HUES64 (cell line): ENCODE measurements around the gene TEKTIP1.

Source experiments
- H3K27ac ChIP-seq: 2 replicates; pipeline ENCODE4 v1.7.0; 2013; ENCODE audit warnings: low read depth, low read length, inconsistent platforms
- H3K27me3 ChIP-seq: 2 replicates; pipeline ENCODE4 v1.6.1; 2013; ENCODE audit warnings: mild to moderate bottlenecking, low read length; ENCODE audit not compliant: insufficient read depth
- H3K36me3 ChIP-seq: 2 replicates; pipeline ENCODE4 v1.6.1; 2013; ENCODE audit warnings: mild to moderate bottlenecking, low read length; ENCODE audit not compliant: insufficient read depth
- H3K4me1 ChIP-seq: 2 replicates; pipeline ENCODE4 v1.6.1; 2013; ENCODE audit warnings: mild to moderate bottlenecking, low read length, moderate library complexity; ENCODE audit not compliant: insufficient read depth
- H3K4me3 ChIP-seq: 2 replicates; pipeline ENCODE4 v1.5.1; 2013; ENCODE audit warnings: mild to moderate bottlenecking, low read length, moderate library complexity
- H3K9ac ChIP-seq: 2 replicates; pipeline ENCODE4 v1.6.1; 2013; ENCODE audit warnings: mild to moderate bottlenecking, low read depth, low read length
- H3K9me3 ChIP-seq: 2 replicates; pipeline ENCODE4 v1.6.1; 2013; ENCODE audit warnings: low read depth, low read length; ENCODE audit not compliant: insufficient read depth
- WGBS: fragments of 150-250, 120-280 bp; methylation state at CpG from one replicate; pipeline ENCODE4 v1.1.7; 2013; ENCODE audit warnings: missing lambda C conversion rate; 5-methylcytosine and 5-hydroxymethylcytosine counted together

Gene TEKTIP1

GRCh38 chr19:3534375-3535234 is 4.4 kb upstream of the TEKTIP1 start:
- WGBS: 95% methylated on average over 38 of the region's 38 CpGs
- Histone ChIP-seq H3K9me3 (no peaks in the 10 kb centered on the region), H3K27me3 (no peaks in the 10 kb centered on the region), H3K9ac (no peak overlapping the region), H3K27ac (no peak overlapping the region), H3K4me1 (no peaks in the 10 kb centered on the region), H3K4me3 (no peak overlapping the region), H3K36me3 (peaks cover 56% of the 10 kb centered on the region)

- peaks cover 56% of the 10 kb centered on the region for H3K36me3 ChIP-seq
- H3K4me3 ChIP-seq: no peak overlapping the region
- no peak overlapping the region for H3K9ac ChIP-seq
- no peaks in the 10 kb centered on the region for H3K9me3 ChIP-seq
- H3K27me3 ChIP-seq: no peaks in the 10 kb centered on the region
- H3K27ac ChIP-seq: no peak overlapping the region
- no peaks in the 10 kb centered on the region for H3K4me1 ChIP-seq
- 93% methylated on average over 9 of the region's 9 CpGs for whole genome bisulfite sequencing
Measured at GRCh38 chr19:3535235-3535535, 3.8 kb upstream of the TEKTIP1 start.

GRCh38 chr19:3535563-3535965 is 3.4 kb upstream of the TEKTIP1 start:
- no peaks in the 10 kb centered on the region for H3K27me3 ChIP-seq
- peaks cover 54% of the 10 kb centered on the region for H3K36me3 ChIP-seq
- H3K4me1 ChIP-seq: no peaks in the 10 kb centered on the region
- H3K27ac ChIP-seq: no peak overlapping the region
- H3K9ac ChIP-seq: no peak overlapping the region
- no peaks in the 10 kb centered on the region for H3K9me3 ChIP-seq
- H3K4me3 ChIP-seq: no peak overlapping the region
- 95% methylated on average over 14 of the region's 14 CpGs for WGBS

- no peaks in the 10 kb centered on the region for H3K4me1 ChIP-seq
- no peaks in the 10 kb centered on the region for H3K9me3 ChIP-seq
- no peak overlapping the region for H3K4me3 ChIP-seq
- no peak overlapping the region for H3K9ac ChIP-seq
- H3K27ac ChIP-seq: no peak overlapping the region
- H3K27me3 ChIP-seq: no peaks in the 10 kb centered on the region
- 93% methylated on average over 8 of the region's 10 CpGs for WGBS
- H3K36me3 ChIP-seq: peaks cover 50% of the 10 kb centered on the region
Measured at GRCh38 chr19:3535981-3536380, 3.0 kb upstream of the TEKTIP1 start.

GRCh38 chr19:3536429-3537100 is 2.4 kb upstream of the TEKTIP1 start:
- 93% methylated on average over 27 of the region's 27 CpGs for WGBS
- Histone ChIP-seq H3K4me3 (no peak overlapping the region), H3K27ac (no peak overlapping the region), H3K4me1 (no peaks in the 10 kb centered on the region), H3K9ac (no peak overlapping the region), H3K9me3 (no peaks in the 10 kb centered on the region), H3K27me3 (no peaks in the 10 kb centered on the region), H3K36me3 (peaks cover 44% of the 10 kb centered on the region)

- Histone ChIP-seq H3K27me3 (no peaks in the 10 kb centered on the region), H3K9ac (no peak overlapping the region), H3K4me3 (no peak overlapping the region), H3K36me3 (peaks cover 41% of the 10 kb centered on the region), H3K4me1 (no peaks in the 10 kb centered on the region), H3K9me3 (no peaks in the 10 kb centered on the region), H3K27ac (no peak overlapping the region)
- WGBS: 89% methylated on average over 13 of the region's 13 CpGs
Measured at GRCh38 chr19:3537101-3537437, 1.9 kb upstream of the TEKTIP1 start.

- H3K4me1 ChIP-seq: no peaks in the 10 kb centered on the region
- no peak overlapping the region for H3K4me3 ChIP-seq
- H3K9ac ChIP-seq: no peak overlapping the region
- no peaks in the 10 kb centered on the region for H3K9me3 ChIP-seq
- WGBS: 92% methylated on average over 22 of the region's 22 CpGs
- peaks cover 37% of the 10 kb centered on the region for H3K36me3 ChIP-seq
- no peak overlapping the region for H3K27ac ChIP-seq
- H3K27me3 ChIP-seq: no peaks in the 10 kb centered on the region
Measured at GRCh38 chr19:3537438-3538240, 1.3 kb upstream of the TEKTIP1 start.

GRCh38 chr19:3538258-3538929 is 580 bp upstream of the TEKTIP1 start:
- Histone ChIP-seq H3K9me3 (no peaks in the 10 kb centered on the region), H3K27ac (no peak overlapping the region), H3K4me1 (no peaks in the 10 kb centered on the region), H3K27me3 (no peaks in the 10 kb centered on the region), H3K36me3 (peaks cover 30% of the 10 kb centered on the region), H3K4me3 (no peak overlapping the region), H3K9ac (no peak overlapping the region)
- WGBS: 93% methylated on average over 25 of the region's 25 CpGs

- no peaks in the 10 kb centered on the region for H3K4me1 ChIP-seq
- no peak overlapping the region for H3K4me3 ChIP-seq
- no peaks in the 10 kb centered on the region for H3K9me3 ChIP-seq
- WGBS: no CpG with 5 or more reads among the region's 1 CpG
- no peaks in the 10 kb centered on the region for H3K27me3 ChIP-seq
- peaks cover 23% of the 10 kb centered on the region for H3K36me3 ChIP-seq
- H3K27ac ChIP-seq: no peak overlapping the region
- no peak overlapping the region for H3K9ac ChIP-seq
Measured at GRCh38 chr19:3539756-3540118, 763 bp downstream of the TEKTIP1 start.

- H3K9ac ChIP-seq: no peak overlapping the region
- 95% methylated on average over 47 of the region's 47 CpGs for WGBS
- no peaks in the 10 kb centered on the region for H3K27me3 ChIP-seq
- no peak overlapping the region for H3K27ac ChIP-seq
- peaks cover 17% of the 10 kb centered on the region for H3K36me3 ChIP-seq
- H3K9me3 ChIP-seq: no peaks in the 10 kb centered on the region
- H3K4me3 ChIP-seq: no peak overlapping the region
- no peaks in the 10 kb centered on the region for H3K4me1 ChIP-seq
Measured at GRCh38 chr19:3543150-3544057, 4.4 kb downstream of the TEKTIP1 start.
